ENCODE results near the gene APBB1. TPM values are rescaled to one million over a fixed set of nuclear protein-coding genes. Genes with fewer than 3 reads are reported as not detected.
"Not testable (repeated sequence)": the region's sequence is repeated elsewhere in the genome, so short reads cannot be mapped to it uniquely, and the experiment has no call there.

The APBB1 gene
- polyA plus RNA-seq, 1 experiment, result 62.5 TPM

DNA sequence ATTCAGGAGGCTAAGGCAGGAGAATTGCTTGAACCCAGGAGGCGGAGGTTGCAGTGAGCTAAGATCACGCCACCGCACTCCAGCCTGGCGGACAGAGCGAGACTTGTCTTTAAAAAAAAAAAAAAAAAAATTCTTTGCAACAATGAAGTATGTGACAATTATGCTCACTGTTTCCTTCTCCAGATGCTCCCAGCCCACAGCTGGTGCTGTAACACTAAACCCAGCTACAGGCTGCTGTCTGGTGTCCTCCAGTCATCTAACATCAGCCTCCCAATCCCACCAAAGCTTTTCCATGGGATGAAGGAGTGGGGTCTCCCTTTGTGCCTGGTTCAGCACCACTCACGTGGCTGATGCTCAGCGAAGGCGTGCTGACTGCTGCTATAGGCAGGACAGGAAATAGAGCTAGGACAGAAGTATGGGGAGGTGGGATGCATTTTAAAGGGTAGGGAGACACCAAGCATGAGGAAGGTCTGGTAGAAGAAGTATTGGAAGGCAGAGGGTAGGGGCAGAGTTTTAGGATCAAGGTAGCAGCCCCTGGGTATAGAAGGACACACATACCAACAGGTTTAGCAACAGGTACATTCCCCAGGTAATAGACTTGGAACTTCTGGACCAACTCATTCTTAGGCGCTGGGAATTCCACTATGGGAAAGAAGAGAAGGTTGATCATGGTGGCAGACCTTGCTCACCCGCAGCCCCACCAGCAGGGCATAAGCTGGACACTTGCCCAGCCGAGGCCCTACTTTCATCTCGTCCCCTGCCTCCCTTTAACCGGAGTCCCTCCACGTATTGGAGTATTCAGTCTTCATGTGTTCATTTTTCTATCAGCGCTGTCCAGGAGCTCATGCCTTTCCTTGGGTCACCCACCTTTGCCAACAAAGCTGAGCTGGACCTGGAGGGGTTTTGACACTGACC is 18.2 kb downstream of the APBB1 start:
- CTCF ChIA-PET, result interaction anchor here (1.2 to 2.0 kb wide), 3 partner anchors 22 to 39 kb away, joined by 4 to 6 read pairs (median 4); no protein-coding TSS in a partner anchor
- H3K36me3 ChIP-seq (ENCODE audit: control insufficient read depth, insufficient read depth, low read length), result peaks cover 5% of the 10 kb centered on the region
- H3K27me3 ChIP-seq (ENCODE audit: control insufficient read depth, insufficient read depth, low read length), result no peaks in the 10 kb centered on the region
- POLR2A ChIA-PET, result no interaction called here
- no peak for TF ChIP-seq CTCF (IDR thresholded peaks at IDR 0.05; ENCODE audit: insufficient read depth, low read depth, low read length)
- no peak overlapping the region for H3K4me3 ChIP-seq (ENCODE audit: low read depth, low read length)
- no peak for DNase-seq (ENCODE audit: low read depth)

GRCh38 chr11:6397636-6398035 is 21.3 kb downstream of the APBB1 start:
- Histone ChIP-seq H3K27me3 (ENCODE audit: control insufficient read depth, insufficient read depth, low read length) (no peaks in the 10 kb centered on the region), H3K4me3 (ENCODE audit: low read depth, low read length) (no peak overlapping the region), H3K36me3 (ENCODE audit: control insufficient read depth, insufficient read depth, low read length) (peaks cover 9% of the 10 kb centered on the region)
- TF ChIP-seq CTCF (IDR thresholded peaks at IDR 0.05; ENCODE audit: insufficient read depth, low read depth, low read length), result no peak
- DNase-seq (ENCODE audit: low read depth), result no peak
- ChIA-PET POLR2A (no interaction called here), CTCF (interaction anchor here (1.2 to 2.3 kb wide), 3 partner anchors 10 to 41 kb away, joined by 4 to 8 read pairs (median 6); no protein-coding TSS in a partner anchor)

DNA sequence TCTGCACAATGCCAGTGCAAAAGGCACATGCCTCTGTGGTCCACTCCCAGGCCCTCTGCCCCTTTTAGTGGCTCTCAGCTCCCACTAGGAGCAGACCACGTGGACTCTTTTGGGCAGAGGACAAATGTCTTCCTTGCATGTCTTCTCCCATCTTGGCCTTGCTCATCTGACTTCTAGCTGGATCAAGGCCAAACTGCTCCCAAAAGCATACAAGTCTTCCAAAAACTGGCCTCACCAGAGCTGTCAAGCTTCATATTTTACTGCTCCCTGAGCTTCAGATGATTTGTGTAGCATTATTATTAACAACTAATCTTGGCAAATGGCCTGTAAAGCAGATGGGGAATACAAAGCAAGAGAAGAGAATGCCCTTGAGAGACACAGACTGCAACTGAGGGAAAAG is 21.7 kb downstream of the APBB1 start:
- H3K36me3 ChIP-seq (ENCODE audit: control insufficient read depth, insufficient read depth, low read length), result peaks cover 9% of the 10 kb centered on the region
- DNase-seq (ENCODE audit: low read depth), result no peak
- H3K27me3 ChIP-seq (ENCODE audit: control insufficient read depth, insufficient read depth, low read length), result no peaks in the 10 kb centered on the region
- no peak for TF ChIP-seq CTCF (IDR thresholded peaks at IDR 0.05; ENCODE audit: insufficient read depth, low read depth, low read length)
- no peak overlapping the region for H3K4me3 ChIP-seq (ENCODE audit: low read depth, low read length)
- ChIA-PET CTCF (interaction anchor here (1.2 to 2.1 kb wide), 2 partner anchors 10 to 18 kb away, joined by 4 to 6 read pairs; no protein-coding TSS in a partner anchor), POLR2A (no interaction called here)

DNA sequence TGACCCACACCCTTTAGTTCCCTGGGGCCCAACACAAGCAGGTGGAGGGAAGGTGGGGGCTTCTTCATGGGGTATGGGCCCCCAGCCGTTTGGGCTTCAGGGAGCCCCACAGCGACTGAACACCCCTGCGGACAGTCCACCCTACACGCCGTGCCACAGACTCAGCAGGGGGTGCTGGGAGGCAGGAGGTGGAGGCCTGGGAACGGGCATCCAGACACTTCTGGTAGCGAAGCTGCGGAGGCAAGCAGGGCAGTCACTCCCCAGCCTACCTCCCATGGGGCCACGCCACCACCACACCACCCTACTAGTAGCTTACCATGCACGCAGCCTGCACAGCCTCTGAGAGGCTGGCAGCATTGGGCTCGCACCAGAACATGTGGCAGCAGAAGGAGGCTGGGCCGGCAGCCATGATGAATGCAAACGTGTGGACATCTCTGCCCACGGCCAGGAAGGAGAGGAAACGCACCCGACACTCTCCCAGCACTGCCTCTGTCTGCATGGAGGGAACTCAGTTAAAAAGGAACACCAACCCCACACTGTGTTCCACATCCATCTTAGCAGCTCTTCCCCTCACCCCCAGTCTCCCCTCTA is 23.3 kb downstream of the APBB1 start:
- no peak for DNase-seq (ENCODE audit: low read depth)
- peaks cover 7% of the 10 kb centered on the region for H3K36me3 ChIP-seq (ENCODE audit: control insufficient read depth, insufficient read depth, low read length)
- H3K27me3 ChIP-seq (ENCODE audit: control insufficient read depth, insufficient read depth, low read length), result no peaks in the 10 kb centered on the region
- TF ChIP-seq CTCF (IDR thresholded peaks at IDR 0.05; ENCODE audit: insufficient read depth, low read depth, low read length), result no peak
- POLR2A ChIA-PET, result no interaction called here
- H3K4me3 ChIP-seq (ENCODE audit: low read depth, low read length), result no peak overlapping the region
- CTCF ChIA-PET, result no interaction called here

DNA sequence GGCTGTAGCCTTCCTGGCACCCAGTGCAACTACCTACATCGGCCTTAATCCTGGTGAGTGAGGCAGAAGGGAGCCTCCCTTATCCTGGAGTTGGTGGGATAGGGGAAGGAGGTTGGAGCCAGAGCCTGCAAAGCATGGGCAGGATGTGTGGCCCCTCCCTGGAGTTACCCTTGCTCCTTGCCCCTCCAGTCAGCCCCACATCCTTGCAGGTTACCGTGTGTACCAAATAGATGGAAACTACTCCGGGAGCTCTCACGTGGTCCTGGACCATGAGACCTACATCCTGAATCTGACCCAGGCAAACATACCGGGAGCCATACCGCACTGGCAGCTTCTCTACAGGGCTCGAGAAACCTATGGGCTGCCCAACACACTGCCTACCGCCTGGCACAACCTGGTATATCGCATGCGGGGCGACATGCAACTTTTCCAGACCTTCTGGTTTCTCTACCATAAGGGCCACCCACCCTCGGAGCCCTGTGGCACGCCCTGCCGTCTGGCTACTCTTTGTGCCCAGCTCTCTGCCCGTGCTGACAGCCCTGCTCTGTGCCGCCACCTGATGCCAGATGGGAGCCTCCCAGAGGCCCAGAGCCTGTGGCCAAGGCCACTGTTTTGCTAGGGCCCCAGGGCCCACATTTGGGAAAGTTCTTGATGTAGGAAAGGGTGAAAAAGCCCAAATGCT is 24.8 kb downstream of the APBB1 start:
- DNase-seq (ENCODE audit: low read depth), result no peak
- H3K36me3 ChIP-seq (ENCODE audit: control insufficient read depth, insufficient read depth, low read length), result peaks cover 7% of the 10 kb centered on the region
- ChIA-PET CTCF (interaction anchor here (0.8 to 7.0 kb wide), 3 partner anchors 11 to 45 kb away, joined by 3 to 35 read pairs (median 5); partner anchors contain the start of gene HPX), POLR2A (no interaction called here)
- no peak overlapping the region for H3K4me3 ChIP-seq (ENCODE audit: low read depth, low read length)
- TF ChIP-seq CTCF (IDR thresholded peaks at IDR 0.05; ENCODE audit: insufficient read depth, low read depth, low read length), result no peak
- H3K27me3 ChIP-seq (ENCODE audit: control insufficient read depth, insufficient read depth, low read length), result no peaks in the 10 kb centered on the region

DNA sequence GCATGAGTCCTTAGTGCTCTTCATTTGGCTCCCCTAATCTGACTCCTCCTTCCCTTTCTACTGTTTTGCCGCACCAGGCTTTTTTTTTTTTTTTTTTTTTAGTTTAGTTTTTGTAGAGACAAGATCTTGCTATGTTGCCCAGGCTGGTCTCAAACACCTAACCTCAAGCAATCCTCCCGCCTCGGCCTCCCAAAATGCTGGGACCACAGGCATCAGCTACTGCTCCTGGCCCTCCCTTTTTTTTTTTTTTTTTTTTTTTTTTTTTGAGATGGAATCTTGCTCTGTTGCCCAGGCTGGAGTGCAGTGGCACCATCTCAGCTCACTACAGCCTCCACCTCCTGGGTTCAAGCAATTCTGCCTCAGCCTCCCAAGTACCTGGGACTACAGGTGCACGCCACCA is 26.6 kb downstream of the APBB1 start:
- DNase-seq (ENCODE audit: low read depth); H3K27me3 ChIP-seq (ENCODE audit: control insufficient read depth, insufficient read depth, low read length); H3K4me3 ChIP-seq (ENCODE audit: low read depth, low read length); H3K36me3 ChIP-seq (ENCODE audit: control insufficient read depth, insufficient read depth, low read length); POLR2A ChIA-PET: not testable (repeated sequence)
- CTCF ChIA-PET, result interaction anchor here (7.0 kb wide), 1 partner anchor 47 kb away, joined by 35 read pairs; the partner anchor contains the start of gene HPX

Data from BJ (cell line).